ENCODE data around the gene THAP9. TPM values are rescaled to one million over a fixed set of nuclear protein-coding genes. Genes with fewer than 3 reads are reported as not detected.

Gene THAP9, protein sequence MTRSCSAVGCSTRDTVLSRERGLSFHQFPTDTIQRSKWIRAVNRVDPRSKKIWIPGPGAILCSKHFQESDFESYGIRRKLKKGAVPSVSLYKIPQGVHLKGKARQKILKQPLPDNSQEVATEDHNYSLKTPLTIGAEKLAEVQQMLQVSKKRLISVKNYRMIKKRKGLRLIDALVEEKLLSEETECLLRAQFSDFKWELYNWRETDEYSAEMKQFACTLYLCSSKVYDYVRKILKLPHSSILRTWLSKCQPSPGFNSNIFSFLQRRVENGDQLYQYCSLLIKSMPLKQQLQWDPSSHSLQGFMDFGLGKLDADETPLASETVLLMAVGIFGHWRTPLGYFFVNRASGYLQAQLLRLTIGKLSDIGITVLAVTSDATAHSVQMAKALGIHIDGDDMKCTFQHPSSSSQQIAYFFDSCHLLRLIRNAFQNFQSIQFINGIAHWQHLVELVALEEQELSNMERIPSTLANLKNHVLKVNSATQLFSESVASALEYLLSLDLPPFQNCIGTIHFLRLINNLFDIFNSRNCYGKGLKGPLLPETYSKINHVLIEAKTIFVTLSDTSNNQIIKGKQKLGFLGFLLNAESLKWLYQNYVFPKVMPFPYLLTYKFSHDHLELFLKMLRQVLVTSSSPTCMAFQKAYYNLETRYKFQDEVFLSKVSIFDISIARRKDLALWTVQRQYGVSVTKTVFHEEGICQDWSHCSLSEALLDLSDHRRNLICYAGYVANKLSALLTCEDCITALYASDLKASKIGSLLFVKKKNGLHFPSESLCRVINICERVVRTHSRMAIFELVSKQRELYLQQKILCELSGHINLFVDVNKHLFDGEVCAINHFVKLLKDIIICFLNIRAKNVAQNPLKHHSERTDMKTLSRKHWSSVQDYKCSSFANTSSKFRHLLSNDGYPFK
- 1.5 to 2.5 TPM (median 1.8 TPM) in 5 replicates for total RNA-seq (2022; extraction: Qiagen RNA extraction)

DNA sequence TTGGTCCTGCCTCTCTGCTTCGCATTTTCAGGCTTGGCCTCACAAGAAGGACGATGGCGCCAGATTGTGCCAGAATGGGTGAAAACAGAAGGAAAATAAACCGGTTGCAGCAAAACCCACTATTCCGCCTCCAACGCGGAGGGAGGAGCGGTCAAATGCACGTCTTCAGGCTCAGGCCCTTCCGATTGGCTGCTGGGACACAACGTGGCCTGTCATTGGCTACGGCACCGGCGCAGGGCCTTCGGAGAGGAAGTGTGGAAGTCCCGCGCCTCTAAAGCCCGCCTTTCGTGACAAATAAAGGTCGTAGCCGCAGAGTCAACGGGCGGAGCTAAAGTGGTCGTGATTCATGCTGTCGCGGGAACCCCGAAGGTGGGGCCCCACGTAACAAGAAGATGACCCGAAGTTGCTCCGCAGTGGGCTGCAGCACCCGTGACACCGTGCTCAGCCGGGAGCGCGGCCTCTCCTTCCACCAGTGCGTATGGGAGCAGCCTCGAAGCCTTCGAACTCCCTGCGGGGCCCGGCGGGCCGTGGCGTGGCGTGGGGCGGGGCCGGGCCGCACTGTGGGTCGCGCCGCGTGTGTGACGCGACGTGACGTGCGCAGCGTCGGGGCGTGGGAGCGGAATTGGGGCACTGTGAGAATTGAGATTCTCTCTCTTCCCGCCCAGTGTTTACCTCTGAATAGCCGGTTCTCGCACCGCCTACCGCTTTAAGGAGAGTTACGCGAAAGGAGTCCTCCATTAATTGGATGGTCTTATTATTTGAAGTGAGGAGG, at the start of gene THAP9:
TSS of gene THAP9 (plus strand) at position 325 of the 772 bp plus-strand sequence. CDS start at position 393, 68 bp downstream.

DNA sequence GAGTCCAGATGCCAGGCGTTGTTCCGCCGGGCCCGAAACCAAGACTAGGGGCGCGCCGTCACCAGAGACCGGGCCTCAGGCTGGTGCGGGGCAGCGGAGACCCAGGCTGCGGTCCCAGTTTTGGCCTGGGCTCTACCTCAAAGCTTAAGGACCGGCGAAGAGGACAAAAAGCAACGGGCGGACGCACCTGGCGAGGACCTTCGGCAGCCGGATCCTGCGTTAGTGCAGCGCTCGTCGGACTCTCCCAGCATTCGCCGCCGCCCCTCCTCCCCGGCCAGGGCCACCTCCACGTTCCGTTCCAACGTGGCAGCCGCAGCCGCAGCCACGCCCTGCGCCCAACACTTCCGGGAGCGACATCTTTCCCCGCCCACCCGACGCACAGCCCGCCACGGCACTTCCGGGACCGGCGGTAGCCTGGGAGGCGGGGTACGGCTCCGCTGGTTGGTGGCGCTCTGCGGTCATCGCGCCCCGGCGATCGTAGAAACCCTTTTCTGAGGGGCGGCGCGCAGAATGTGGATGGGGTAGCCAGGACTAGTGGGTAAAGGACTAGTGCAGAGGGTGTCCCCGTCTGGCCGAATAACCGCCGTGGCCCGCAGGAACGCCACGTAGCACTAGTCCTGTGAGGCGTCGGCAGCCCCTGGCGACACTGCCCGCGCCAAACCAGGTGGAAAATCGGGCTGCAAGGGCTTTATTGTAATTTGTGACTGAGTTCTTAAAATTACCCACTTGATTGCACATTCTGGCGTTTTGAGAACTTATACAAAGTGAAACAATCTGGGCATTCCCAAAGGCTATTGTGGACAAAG, 9.4 kb upstream of the THAP9 start, which contains the start of gene SEC31A:
TSS of gene SEC31A (minus strand) at position 253 of the 806 bp plus-strand sequence. CDS start 9,217 bp downstream, outside the sequence.

Other genes with a start within 250 kb of the THAP9 start
- gene SCD5, start 101.9 kb upstream of the THAP9 start, total RNA-seq (2022; extraction: Qiagen RNA extraction) = 6.6 to 8.5 TPM (median 6.9 TPM) in 5 replicates
- 80.1 to 86.9 TPM (median 85.0 TPM) in 5 replicates for gene SEC31A, start 9.6 kb upstream of the THAP9 start, total RNA-seq (2022; extraction: Qiagen RNA extraction)
- 5.0 to 7.1 TPM (median 6.9 TPM) in 5 replicates for gene LIN54, start 110.1 kb downstream of the THAP9 start, total RNA-seq (2022; extraction: Qiagen RNA extraction)
- gene COPS4, start 134.4 kb downstream of the THAP9 start, total RNA-seq (2022; extraction: Qiagen RNA extraction) = 23.4 to 37.0 TPM (median 24.5 TPM) in 5 replicates
- 0.42 to 1.4 TPM (median 0.86 TPM) in 5 replicates for gene PLAC8, start 214.0 kb downstream of the THAP9 start, total RNA-seq (2022; extraction: Qiagen RNA extraction)

Data from A549 treated with CORT108297 at 1 μM for 4 hours (cell line).